Peyer's patch (tissue), 4 donors: Measurements from ENCODE around the gene PIEZO2. TPM values are rescaled to one million over a fixed set of nuclear protein-coding genes. Genes with fewer than 3 reads are reported as not detected.
A peak's percentile ranks its signal among the peaks of the same experiment; 100 is the strongest.

ENCODE experiments used
- DNase-seq, 3 donors: peaks; one replicate each; pipeline ENCODE4 v3.0.0-alpha.2; 2017 to 2019
- H3K27ac ChIP-seq, 4 donors: fragments of 200-600 bp; sonication (generic); one replicate each; pipeline ENCODE4 v1.5.1; 2016 to 2019
- H3K27me3 ChIP-seq, 2 donors: fragments of 200-600 bp; sonication (generic); one replicate each; pipeline ENCODE4 v1.5.1; 2019
- H3K36me3 ChIP-seq, 3 donors: fragments of 200-600 bp; sonication (generic); one replicate each; pipeline ENCODE4 v1.5.1; 2016 to 2019
- H3K4me1 ChIP-seq, 4 donors: fragments of 200-600 bp; sonication (generic); one replicate each; pipeline ENCODE4 v1.5.1; 2016 to 2019
- H3K4me3 ChIP-seq, 4 donors: fragments of 200-600 bp; sonication (generic); 1 replicate in 3 of 4; 2 replicates in 1 of 4; pipeline ENCODE4 v1.5.1; 2016 to 2019; ENCODE audit warnings: mild to moderate bottlenecking in 1 of 4
- H3K9me3 ChIP-seq, 4 donors: fragments of 200-600 bp; sonication (generic); one replicate each; pipeline ENCODE4 v1.5.1; 2016 to 2019; ENCODE audit warnings: mild to moderate bottlenecking in 1 of 4
- CTCF ChIP-seq, 6 experiments: fragments of 450-650 bp in 4 of 6; fragments of 200-600 bp in 2 of 6; sonication (generic) in 1 of 6; IDR thresholded peaks; one replicate each; pipeline ENCODE4 v1.5.1; 2017 to 2019; ENCODE audit warnings: antibody characterized with exemption in 6 of 6, mild to moderate bottlenecking in 3 of 6, moderate library complexity in 1 of 6
- POLR2A ChIP-seq, 2 donors: fragments of 450-650 bp; IDR thresholded peaks; one replicate each; pipeline ENCODE4 v1.5.1; 2017; ENCODE audit warnings: antibody characterized with exemption in 2 of 2, mild to moderate bottlenecking in 2 of 2, moderate library complexity in 2 of 2
- total RNA-seq, 4 donors: library from RNA; depleted of rRNA; stranded (reverse); fragments of >200 nt; gene quantifications; one replicate each; pipeline ENCODE4 v1.1.0, GENCODE V29; 2016

Gene PIEZO2
- total RNA-seq, 4 donors from 2014 or later = 0.85 to 5.8 (median 4.5) TPM

- H3K36me3 ChIP-seq = no peaks in the 10 kb centered on the region
- no peaks in the 10 kb centered on the region for H3K4me1 ChIP-seq
- H3K27ac ChIP-seq = no peak overlapping the region
- no peak for TF ChIP-seq CTCF (IDR thresholded peaks at IDR 0.05)
- TF ChIP-seq POLR2A (IDR thresholded peaks at IDR 0.05) = no peak
- no peak overlapping the region for H3K4me3 ChIP-seq
- no peaks in the 10 kb centered on the region for H3K27me3 ChIP-seq
- no peaks in the 10 kb centered on the region for H3K9me3 ChIP-seq
- DNase-seq = no peak
Observed at GRCh38 chr18:10864722-10865121, 284.6 kb downstream of the PIEZO2 start.

GRCh38 chr18:10863026-10863425, 286.3 kb downstream of the PIEZO2 start:
- no peaks in the 10 kb centered on the region for H3K9me3 ChIP-seq
- DNase-seq = no peak
- H3K4me3 ChIP-seq = no peak overlapping the region
- H3K36me3 ChIP-seq = no peaks in the 10 kb centered on the region
- H3K27ac ChIP-seq = no peak overlapping the region
- no peaks in the 10 kb centered on the region for H3K4me1 ChIP-seq
- no peak for TF ChIP-seq POLR2A (IDR thresholded peaks at IDR 0.05)
- H3K27me3 ChIP-seq = no peaks in the 10 kb centered on the region

- Histone ChIP-seq H3K27ac (peak overlapping the region in 1 of 4 donors; percentile 43), H3K27me3 (no peaks in the 10 kb centered on the region), H3K9me3 (no peaks in the 10 kb centered on the region), H3K36me3 (no peaks in the 10 kb centered on the region), H3K4me3 (no peak overlapping the region), H3K4me1 (no peaks in the 10 kb centered on the region)
- TF ChIP-seq POLR2A (IDR thresholded peaks at IDR 0.05) (no peak), CTCF (IDR thresholded peaks at IDR 0.05) (no peak)
- DNase-seq = no peak
Observed at GRCh38 chr18:10860928-10861327, 288.4 kb downstream of the PIEZO2 start.

- no peak for TF ChIP-seq CTCF (IDR thresholded peaks at IDR 0.05)
- Histone ChIP-seq H3K27ac (no peak overlapping the region), H3K27me3 (no peaks in the 10 kb centered on the region), H3K9me3 (no peaks in the 10 kb centered on the region), H3K4me1 (no peaks in the 10 kb centered on the region), H3K4me3 (no peak overlapping the region), H3K36me3 (no peaks in the 10 kb centered on the region)
- DNase-seq = no peak
Observed at GRCh38 chr18:10860382-10860781, 289.0 kb downstream of the PIEZO2 start.

- DNase-seq = no peak
- no peak overlapping the region for H3K4me3 ChIP-seq
- no peak overlapping the region for H3K27ac ChIP-seq
- TF ChIP-seq CTCF (IDR thresholded peaks at IDR 0.05) (no peak), POLR2A (IDR thresholded peaks at IDR 0.05) (no peak)
- no peaks in the 10 kb centered on the region for H3K9me3 ChIP-seq
- no peaks in the 10 kb centered on the region for H3K36me3 ChIP-seq
- no peaks in the 10 kb centered on the region for H3K4me1 ChIP-seq
- H3K27me3 ChIP-seq = no peaks in the 10 kb centered on the region
Observed at GRCh38 chr18:10858477-10858876, 290.9 kb downstream of the PIEZO2 start.

GRCh38 chr18:10856132-10856531, 293.2 kb downstream of the PIEZO2 start:
- no peaks in the 10 kb centered on the region for H3K27me3 ChIP-seq
- no peaks in the 10 kb centered on the region for H3K36me3 ChIP-seq
- H3K27ac ChIP-seq = no peak overlapping the region
- H3K9me3 ChIP-seq = no peaks in the 10 kb centered on the region
- no peak for DNase-seq
- no peaks in the 10 kb centered on the region for H3K4me1 ChIP-seq
- TF ChIP-seq POLR2A (IDR thresholded peaks at IDR 0.05) (no peak), CTCF (IDR thresholded peaks at IDR 0.05) (no peak)
- H3K4me3 ChIP-seq = no peak overlapping the region
